GM12878 (cell line): Measurements from ENCODE around the gene MAD1L1. TPM values are rescaled to one million over a fixed set of nuclear protein-coding genes. Genes with fewer than 3 reads are reported as not detected.

Source experiments
- ATAC-seq: fragments of 200-7000 bp; cut with Tn5 transposase; 3 replicates; pipeline ENCODE4 v1.9.1; 2020; ENCODE audit warnings: mild to moderate bottlenecking, moderate library complexity
- BruUV-seq: library from RNA; stranded (reverse); fragments of 400-500 nt; replicated peaks from 2 replicates; lab custom pipeline; 2021; lab: Mats Ljungman, UMichigan
- CTCF ChIA-PET: fragments of 300-600 bp; sonication (Branson Sonifier 250); formaldehyde crosslinking; extraction: SDS; loops from one replicate; lab custom pipeline; 2021; ENCODE audit warnings: inconsistent platforms; lab: Yijun Ruan, JAX
- POLR2A ChIA-PET: fragments of 350-600 bp; formaldehyde crosslinking; extraction: SDS; loops from one replicate; lab custom pipeline; 2021; ENCODE audit warnings: inconsistent platforms; lab: Charles Lee
- RAD21 ChIA-PET: fragments of 300-600 bp; sonication (Branson Sonifier 250); formaldehyde crosslinking; loops from one replicate; lab custom pipeline; 2023; ENCODE audit warnings: antibody characterized with exemption; ENCODE audit not compliant: unreplicated experiment; lab: Charles Lee
- SMC1A ChIA-PET: fragments of 300-600 bp; sonication (Branson Sonifier 250); formaldehyde crosslinking; loops from one replicate; lab custom pipeline; 2023; ENCODE audit not compliant: unreplicated experiment, uncharacterized antibody; lab: Charles Lee
- DNase-seq: peaks from one replicate; pipeline ENCODE4 v3.0.0-alpha.2; 2011; ENCODE audit warnings: low read depth, low spot score
- FAIRE-seq: peaks from 3 replicates; lab custom pipeline; 2011; peaks lifted over from hg19 to GRCh38; lab: Jason Lieb, UNC
- H2AFZ ChIP-seq: 2 replicates; pipeline ENCODE4 v1.6.0; 2011; ENCODE audit warnings: low read depth, low read length, control low read depth; ENCODE audit not compliant: control insufficient read depth
- H3K27ac ChIP-seq: 2 replicates; pipeline ENCODE4 v1.5.1; 2011; ENCODE audit warnings: control low read depth; ENCODE audit not compliant: control insufficient read depth, insufficient read depth
- H3K27me3 ChIP-seq, 2 experiments: replicated peaks in 1 of 2; 2 replicates each; pipeline versions ENCODE4 v1.6.0 to v1.6.1; 2011; ENCODE audit warnings: low read length in 1 of 2; ENCODE audit not compliant: control insufficient read depth in 2 of 2, insufficient read depth in 2 of 2
- H3K36me3 ChIP-seq, 2 experiments: 2 replicates each; pipeline ENCODE4 v1.5.1; 2011; ENCODE audit warnings: low read length in 1 of 2; ENCODE audit not compliant: control insufficient read depth in 2 of 2, insufficient read depth in 2 of 2
- H3K4me1 ChIP-seq: 2 replicates; pipeline ENCODE4 v1.6.1; 2011; ENCODE audit warnings: mild to moderate bottlenecking, low read length, moderate library complexity, mixed read lengths; ENCODE audit not compliant: control insufficient read depth, insufficient read depth
- H3K4me2 ChIP-seq: 2 replicates; pipeline ENCODE4 v1.6.0; 2011; ENCODE audit warnings: control low read depth; ENCODE audit not compliant: control insufficient read depth, insufficient read depth
- H3K4me3 ChIP-seq: fragments of 200-600 bp; sonication (generic); 2 replicates; pipeline ENCODE4 v1.5.1; 2016
- H3K79me2 ChIP-seq: 2 replicates; pipeline ENCODE4 v1.6.0; 2011; ENCODE audit warnings: low read length; ENCODE audit not compliant: control insufficient read depth, insufficient read depth
- H3K9ac ChIP-seq: 2 replicates; pipeline ENCODE4 v1.8.0; 2011; ENCODE audit warnings: low read length, control low read depth, mixed read lengths; ENCODE audit not compliant: control insufficient read depth, insufficient read depth
- H3K9me3 ChIP-seq: replicated peaks from 3 replicates; pipeline ENCODE4 v1.5.1; 2011; ENCODE audit warnings: mild to moderate bottlenecking, low read length; ENCODE audit not compliant: control insufficient read depth, insufficient read depth
- H4K20me1 ChIP-seq: 2 replicates; pipeline ENCODE4 v1.6.0; 2011; ENCODE audit not compliant: control insufficient read depth, insufficient read depth
- ATF3 ChIP-seq: IDR thresholded peaks from 2 replicates; pipeline ENCODE4 v1.6.1; 2011; ENCODE audit warnings: low read depth, mild to moderate bottlenecking, low read length, moderate library complexity, borderline replicate concordance; ENCODE audit errors: extremely low read depth
- BCL11A ChIP-seq: IDR thresholded peaks from 2 replicates; pipeline ENCODE4 v1.6.1; 2011; ENCODE audit warnings: low read depth, low read length
- IKZF2 ChIP-seq, 2 experiments: fragments of 450-650 bp; IDR thresholded peaks; 2 replicates each; pipeline ENCODE4 v1.6.1; 2017; ENCODE audit warnings: mild to moderate bottlenecking in 2 of 2, moderate library complexity in 2 of 2
- JUNB ChIP-seq: IDR thresholded peaks from 2 replicates; pipeline ENCODE4 v1.6.1; 2016; ENCODE audit warnings: antibody characterized with exemption, mild to moderate bottlenecking
- KLF5 ChIP-seq: fragments of 450-650 bp; IDR thresholded peaks from 2 replicates; pipeline ENCODE4 v1.6.1; 2014; ENCODE audit warnings: mild to moderate bottlenecking; ENCODE audit not compliant: partially characterized antibody
- LARP7 ChIP-seq: fragments of 450-650 bp; IDR thresholded peaks from 2 replicates; pipeline ENCODE4 v1.6.1; 2017; ENCODE audit warnings: mild to moderate bottlenecking
- MLLT1 ChIP-seq: fragments of 450-650 bp; IDR thresholded peaks from 2 replicates; pipeline ENCODE4 v1.6.1; 2016; ENCODE audit warnings: mild to moderate bottlenecking
- MTA2 ChIP-seq: fragments of 450-650 bp; IDR thresholded peaks from 2 replicates; pipeline ENCODE4 v1.6.1; 2016; ENCODE audit warnings: low read depth, mild to moderate bottlenecking, moderate library complexity
- MYC ChIP-seq: IDR thresholded peaks from 2 replicates; pipeline ENCODE4 v1.6.1; 2011; ENCODE audit warnings: mild to moderate bottlenecking, low read length, moderate library complexity, inconsistent platforms; ENCODE audit not compliant: insufficient read depth, insufficient replicate concordance, insufficient read length, severe bottlenecking
- NFYA ChIP-seq: IDR thresholded peaks from 2 replicates; pipeline ENCODE4 v1.6.1; 2011; ENCODE audit warnings: low read depth, mild to moderate bottlenecking, low read length, improper control_type of control experiment, borderline replicate concordance
- NFYB ChIP-seq: IDR thresholded peaks from 2 replicates; pipeline ENCODE4 v1.6.1; 2011; ENCODE audit warnings: low read depth, mild to moderate bottlenecking, low read length, improper control_type of control experiment, moderate library complexity; ENCODE audit not compliant: insufficient read depth
- RUNX3 ChIP-seq: IDR thresholded peaks from 2 replicates; pipeline ENCODE4 v1.6.1; 2012; ENCODE audit warnings: low read length, inconsistent platforms
- SIX5 ChIP-seq: IDR thresholded peaks from 2 replicates; pipeline ENCODE4 v1.6.1; 2011; ENCODE audit warnings: mild to moderate bottlenecking, low read depth, low read length, moderate library complexity; ENCODE audit not compliant: severe bottlenecking
- SMC3 ChIP-seq: IDR thresholded peaks from 2 replicates; pipeline ENCODE4 v1.6.1; 2011; ENCODE audit warnings: low read length, improper control_type of control experiment, borderline replicate concordance
- SPI1 ChIP-seq: IDR thresholded peaks from 2 replicates; pipeline ENCODE4 v1.6.1; 2011; ENCODE audit warnings: low read depth, mild to moderate bottlenecking, low read length, moderate library complexity, borderline replicate concordance; ENCODE audit not compliant: insufficient read depth
- ZNF24 ChIP-seq: fragments of 450-650 bp; IDR thresholded peaks from 2 replicates; pipeline ENCODE4 v1.6.1; 2017; ENCODE audit warnings: antibody characterized with exemption, mild to moderate bottlenecking
- ZNF622 ChIP-seq: fragments of 450-650 bp; IDR thresholded peaks from 2 replicates; pipeline ENCODE4 v1.6.1; 2017; ENCODE audit warnings: mild to moderate bottlenecking, inconsistent platforms
- WGBS: methylation state at CpG from one replicate; pipeline ENCODE4 v1.1.6; 2016; ENCODE audit warnings: low lambda C conversion rate; ENCODE audit not compliant: insufficient replicate concordance, insufficient coverage; ENCODE audit errors: missing lambda C conversion rate; 5-methylcytosine and 5-hydroxymethylcytosine counted together
- in situ Hi-C: fragments of 300-500 bp; cut with MboI; formaldehyde crosslinking; loops from 9 replicates; pipeline ENCODE4 v1.14.3; 2018; ENCODE audit warnings: mixed read lengths
- intact Hi-C: fragments of 100-400 bp; cut with micrococcal nuclease; formaldehyde crosslinking; loops from one replicate; pipeline ENCODE4 v1.14.2; 2022; ENCODE audit not compliant: unreplicated experiment
- polyA plus RNA-seq, 11 experiments: library from polyadenylated mRNA; depleted of rRNA in 4 of 11; unstranded in 6 of 11; stranded (reverse) in 5 of 11; fragments of >200 nt; fragmentation: Nextera tagmentation in 4 of 11; fragmentation: Illumina TruSeq in 1 of 11; extraction: Ambion mirVana in 4 of 11; extraction: Trizol in 1 of 11; gene quantifications; 1 replicate in 1 of 11; 2 replicates in 10 of 11; pipeline versions ENCODE4 v1.2.1 to v1.2.3, GENCODE V29; 2011 to 2016; ENCODE audit warnings: inconsistent platforms in 2 of 11, missing spikeins in 2 of 11, low read depth in 1 of 11
- total RNA-seq, 4 experiments: library from RNA; depleted of rRNA in 3 of 4; stranded (reverse); fragments of >200 nt in 3 of 4; fragmentation: Illumina TruSeq in 1 of 4; extraction: Trizol in 1 of 4; gene quantifications; 2 replicates each; pipeline versions ENCODE4 v1.2.1 to v1.2.3, GENCODE V29; 2013 to 2021
- TF ChIP-seq, protein P1 (sequence below): IDR thresholded peaks from 2 replicates; pipeline ENCODE4 v1.6.1; 2011; ENCODE audit warnings: mild to moderate bottlenecking, low read depth, low read length, moderate library complexity; ENCODE audit not compliant: insufficient replicate concordance
- TF ChIP-seq, protein P2 (sequence below): fragments of 450-650 bp; IDR thresholded peaks from 2 replicates; pipeline ENCODE4 v1.6.1; 2014; ENCODE audit warnings: mild to moderate bottlenecking

Gene MAD1L1
- total and polyA plus RNA-seq, 10 of the 15 experiments (the other 5 are each of a cell fraction or from before 2014, with no cell fraction given), result 2.2 to 76.8 (median 38.3) TPM

DNA sequence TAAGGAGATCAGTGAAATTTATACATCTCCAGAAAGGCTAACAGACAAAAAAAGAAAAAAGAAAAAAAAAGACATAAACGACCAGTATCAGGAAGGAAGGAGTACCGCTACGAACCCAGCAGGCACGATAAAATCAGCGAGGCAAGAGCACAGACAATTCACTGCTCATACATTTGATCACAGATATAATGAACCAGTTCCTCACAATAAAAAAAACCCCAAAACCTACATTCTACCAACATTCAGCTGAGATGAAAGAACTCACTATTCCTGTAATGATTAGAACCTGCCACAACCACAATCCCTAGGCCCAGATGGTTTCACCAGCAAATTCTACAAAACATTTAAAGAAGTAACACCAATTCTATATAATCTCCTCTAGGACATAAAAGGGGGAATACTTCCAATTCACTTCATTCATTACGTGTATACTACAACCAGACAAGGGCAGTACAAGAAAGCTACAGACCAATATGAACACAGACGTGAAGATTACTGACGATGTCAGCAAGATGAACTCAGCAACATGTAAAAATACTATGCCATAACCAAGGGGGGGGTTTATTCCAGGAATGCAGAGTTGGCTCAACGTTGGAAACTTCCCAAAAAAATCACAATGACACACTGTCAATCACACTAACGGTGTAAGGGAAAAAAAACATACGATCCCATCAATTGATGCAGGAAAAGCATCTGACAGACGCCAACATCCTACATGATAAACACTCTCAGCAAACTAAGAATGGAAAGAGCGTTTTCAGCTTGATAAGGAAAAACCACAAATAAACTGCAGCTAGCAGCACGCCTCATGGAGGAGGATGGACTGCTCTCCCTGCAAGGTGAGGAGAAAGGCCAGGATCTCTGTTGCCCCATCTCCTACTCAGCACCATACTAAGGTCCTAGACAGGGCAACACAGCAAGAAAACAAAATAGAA lies 306.5 kb downstream of the MAD1L1 start:
- Histone ChIP-seq H3K36me3 (peaks cover 0 to 12% of the 10 kb centered on the region in 2 experiments; a peak in 2 of 4 replicates), H2AFZ (no peak overlapping the region), H3K27me3 (no peaks in the 10 kb centered on the region), H3K4me2 (no peak overlapping the region), H3K9ac (no peak overlapping the region), H3K79me2 (no peaks in the 10 kb centered on the region), H4K20me1 (no peaks in the 10 kb centered on the region), H3K9me3 (no peaks in the 10 kb centered on the region), H3K4me3 (no peak overlapping the region), H3K4me1 (peaks cover 3% of the 10 kb centered on the region; the same call in 1 of the 2 replicates), H3K27ac (no peak overlapping the region)
- intact Hi-C loops (loop anchor here (2.0 kb wide), 1 partner anchor 15 kb away; no protein-coding TSS in a partner anchor), in situ Hi-C loops (no loop called here)
- RAD21 ChIA-PET, result interaction anchor here (0.6 kb wide), 1 partner anchor 178 kb away, joined by 3 read pairs; no protein-coding TSS in a partner anchor
- CTCF ChIA-PET, result no interaction called here
- no TSS peak for BruUV-seq
- DNase-seq (no peak), FAIRE-seq (no peak), ATAC-seq (peak; percentile 55)
- 57% methylated on average over 14 of the region's 14 CpGs for WGBS
- POLR2A ChIA-PET, result no interaction called here
- SMC1A ChIA-PET, result interaction anchor here (0.5 to 1.9 kb wide), 3 partner anchors 13 to 394 kb away, joined by 3 to 5 read pairs (median 4); no protein-coding TSS in a partner anchor
- TF ChIP-seq JUNB (peak; percentile 30; the same call in 1 of the 2 replicates), ZNF24 (no peak), LARP7 (no peak), NFYB (no peak), ATF3 (no peak), RUNX3 (peak; percentile 89), SIX5 (no peak), SMC3 (no peak), MLLT1 (0 out of 2 replicates have a peak, but pooled peaks have one; percentile 28), BCL11A (no peak), SPI1 (peak; percentile 10; the same call in 1 of the 2 replicates), MYC (no peak), IKZF2 (IDR thresholded peaks at IDR 0.05) (no peak), NFYA (no peak), ZNF622 (no peak), KLF5 (no peak), MTA2 (peak; percentile 52; the same call in 1 of the 2 replicates)
- TF ChIP-seq, protein P1, sequence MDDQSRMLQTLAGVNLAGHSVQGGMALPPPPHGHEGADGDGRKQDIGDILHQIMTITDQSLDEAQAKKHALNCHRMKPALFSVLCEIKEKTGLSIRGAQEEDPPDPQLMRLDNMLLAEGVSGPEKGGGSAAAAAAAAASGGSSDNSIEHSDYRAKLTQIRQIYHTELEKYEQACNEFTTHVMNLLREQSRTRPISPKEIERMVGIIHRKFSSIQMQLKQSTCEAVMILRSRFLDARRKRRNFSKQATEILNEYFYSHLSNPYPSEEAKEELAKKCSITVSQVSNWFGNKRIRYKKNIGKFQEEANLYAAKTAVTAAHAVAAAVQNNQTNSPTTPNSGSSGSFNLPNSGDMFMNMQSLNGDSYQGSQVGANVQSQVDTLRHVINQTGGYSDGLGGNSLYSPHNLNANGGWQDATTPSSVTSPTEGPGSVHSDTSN, result no peak
- TF ChIP-seq, protein P2, sequence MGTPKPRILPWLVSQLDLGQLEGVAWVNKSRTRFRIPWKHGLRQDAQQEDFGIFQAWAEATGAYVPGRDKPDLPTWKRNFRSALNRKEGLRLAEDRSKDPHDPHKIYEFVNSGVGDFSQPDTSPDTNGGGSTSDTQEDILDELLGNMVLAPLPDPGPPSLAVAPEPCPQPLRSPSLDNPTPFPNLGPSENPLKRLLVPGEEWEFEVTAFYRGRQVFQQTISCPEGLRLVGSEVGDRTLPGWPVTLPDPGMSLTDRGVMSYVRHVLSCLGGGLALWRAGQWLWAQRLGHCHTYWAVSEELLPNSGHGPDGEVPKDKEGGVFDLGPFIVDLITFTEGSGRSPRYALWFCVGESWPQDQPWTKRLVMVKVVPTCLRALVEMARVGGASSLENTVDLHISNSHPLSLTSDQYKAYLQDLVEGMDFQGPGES, result no peak
